ENCODE results near the gene TMEM187.

DNA sequence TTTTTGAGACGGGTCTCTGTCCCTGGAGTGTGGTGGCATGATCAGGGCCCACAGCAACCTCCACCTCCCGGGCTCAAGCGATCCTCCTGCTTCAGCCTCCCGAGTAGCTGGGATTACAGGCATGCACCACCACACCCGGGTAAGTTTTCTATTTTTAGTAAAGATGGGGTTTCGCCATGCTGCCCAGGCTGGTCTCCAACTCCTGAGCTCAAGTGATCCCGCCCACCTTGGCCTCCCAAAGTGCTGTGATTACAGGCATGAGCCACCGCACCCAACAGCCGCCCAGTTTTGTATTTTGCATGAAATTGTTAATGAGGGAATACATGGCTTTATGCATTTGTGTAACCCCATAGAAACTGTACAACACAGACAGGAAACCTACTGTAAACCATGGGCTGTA lies 43.7 kb upstream of the TMEM187 start:
- TF ChIP-seq EP300 (IDR thresholded peaks at IDR 0.05): no peak
- TF ChIP-seq, protein P1, sequence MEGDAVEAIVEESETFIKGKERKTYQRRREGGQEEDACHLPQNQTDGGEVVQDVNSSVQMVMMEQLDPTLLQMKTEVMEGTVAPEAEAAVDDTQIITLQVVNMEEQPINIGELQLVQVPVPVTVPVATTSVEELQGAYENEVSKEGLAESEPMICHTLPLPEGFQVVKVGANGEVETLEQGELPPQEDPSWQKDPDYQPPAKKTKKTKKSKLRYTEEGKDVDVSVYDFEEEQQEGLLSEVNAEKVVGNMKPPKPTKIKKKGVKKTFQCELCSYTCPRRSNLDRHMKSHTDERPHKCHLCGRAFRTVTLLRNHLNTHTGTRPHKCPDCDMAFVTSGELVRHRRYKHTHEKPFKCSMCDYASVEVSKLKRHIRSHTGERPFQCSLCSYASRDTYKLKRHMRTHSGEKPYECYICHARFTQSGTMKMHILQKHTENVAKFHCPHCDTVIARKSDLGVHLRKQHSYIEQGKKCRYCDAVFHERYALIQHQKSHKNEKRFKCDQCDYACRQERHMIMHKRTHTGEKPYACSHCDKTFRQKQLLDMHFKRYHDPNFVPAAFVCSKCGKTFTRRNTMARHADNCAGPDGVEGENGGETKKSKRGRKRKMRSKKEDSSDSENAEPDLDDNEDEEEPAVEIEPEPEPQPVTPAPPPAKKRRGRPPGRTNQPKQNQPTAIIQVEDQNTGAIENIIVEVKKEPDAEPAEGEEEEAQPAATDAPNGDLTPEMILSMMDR (IDR thresholded peaks at IDR 0.05): no peak
- TF ChIP-seq POLR2A (IDR thresholded peaks at IDR 0.05; ENCODE audit: low read depth): no peak
- no peak for TF ChIP-seq POLR2AphosphoS5 (IDR thresholded peaks at IDR 0.05)
